K562 (cell line): ENCODE results near the gene PCDHGA4. TPM values are rescaled to one million over a fixed set of nuclear protein-coding genes. Genes with fewer than 3 reads are reported as not detected.
A peak's percentile ranks its signal among the peaks of the same experiment; 100 is the strongest.

Experiments
- ATAC-seq: fragments of 200-7000 bp; cut with Tn5 transposase; 3 replicates; pipeline ENCODE4 v1.9.1; 2020; ENCODE audit warnings: moderate library complexity
- BruUV-seq: library from RNA; stranded (reverse); fragments of 400-500 nt; replicated peaks from 2 replicates; lab custom pipeline; 2021; lab: Mats Ljungman, UMichigan
- CTCF ChIA-PET: fragments of 300-600 bp; formaldehyde crosslinking; extraction: SDS; loops from one replicate; lab custom pipeline; 2021; ENCODE audit warnings: low intra/inter-chr PET ratio; lab: Yijun Ruan, JAX
- POLR2A ChIA-PET: fragments of 300-600, 350-650 bp; sonication (Branson Sonifier 250); formaldehyde crosslinking; extraction: SDS; loops from one replicate; lab custom pipeline; 2021; ENCODE audit warnings: antibody characterized with exemption, inconsistent platforms; lab: Yijun Ruan, JAX
- DNase-seq, 4 experiments: peaks; one replicate each; pipeline versions ENCODE4 v3.0.0 to v3.0.0-alpha.2; 2011 to 2018; ENCODE audit warnings: low spot score in 3 of 4, mixed read lengths in 3 of 4; ENCODE audit errors: extremely low read depth in 1 of 4
- FAIRE-seq: peaks from 2 replicates; lab custom pipeline; 2011; peaks lifted over from hg19 to GRCh38; lab: Jason Lieb, UNC
- H2AFZ ChIP-seq: 2 replicates; pipeline ENCODE4 v1.6.0; 2011; ENCODE audit warnings: low read depth, low read length, control low read depth, inconsistent platforms
- H3K27ac ChIP-seq: fragments of 200-600 bp; 3 replicates; pipeline ENCODE4 v1.8.0; 2011; ENCODE audit warnings: low read depth, mild to moderate bottlenecking, control low read depth, inconsistent platforms, low read length, moderate library complexity, mixed read lengths; ENCODE audit errors: extremely low read depth
- H3K27me3 ChIP-seq, 2 experiments: fragments of 300-600 bp in 1 of 2; 2 replicates in 1 of 2; 3 replicates in 1 of 2; pipeline versions ENCODE4 v1.6.0 to v1.8.0; 2011; ENCODE audit warnings: inconsistent platforms in 2 of 2, low read length in 2 of 2, mild to moderate bottlenecking in 1 of 2, mixed read lengths in 1 of 2, moderate library complexity in 1 of 2; ENCODE audit not compliant: control insufficient read depth in 2 of 2, insufficient read depth in 2 of 2
- H3K36me3 ChIP-seq: fragments of 300-600 bp; 3 replicates; pipeline ENCODE4 v1.8.0; 2011; ENCODE audit warnings: mild to moderate bottlenecking, low read length, inconsistent platforms; ENCODE audit not compliant: control insufficient read depth, insufficient read depth
- H3K4me1 ChIP-seq, 2 experiments: fragments of 200-600 bp in 1 of 2; replicated peaks in 1 of 2; 2 replicates in 1 of 2; 3 replicates in 1 of 2; pipeline versions ENCODE4 v1.5.1 to v1.8.0; 2011; ENCODE audit warnings: inconsistent platforms in 2 of 2, low read length in 2 of 2, mild to moderate bottlenecking in 1 of 2, mixed read lengths in 1 of 2, moderate library complexity in 1 of 2; ENCODE audit not compliant: control insufficient read depth in 2 of 2, insufficient read depth in 2 of 2
- H3K4me2 ChIP-seq: 2 replicates; pipeline ENCODE4 v1.6.1; 2011; ENCODE audit warnings: low read length, control low read depth, inconsistent platforms, mixed read lengths; ENCODE audit not compliant: insufficient read depth
- H3K4me3 ChIP-seq: fragments of 200-600 bp; sonication (generic), shearing (Covaris generic); 2 replicates; pipeline ENCODE4 v1.5.1; 2016; ENCODE audit warnings: control low read depth, inconsistent platforms
- H3K79me2 ChIP-seq: fragments of 200-600 bp; 3 replicates; pipeline ENCODE4 v1.8.0; 2011; ENCODE audit warnings: low read length, inconsistent platforms; ENCODE audit not compliant: control insufficient read depth, insufficient read depth
- H3K9ac ChIP-seq, 2 experiments: 2 replicates each; pipeline versions ENCODE4 v1.6.0 to v1.6.1; 2011; ENCODE audit warnings: low read depth in 2 of 2, low read length in 2 of 2, control low read depth in 1 of 2, inconsistent platforms in 1 of 2, mild to moderate bottlenecking in 1 of 2, mixed read lengths in 1 of 2; ENCODE audit not compliant: insufficient read depth in 1 of 2
- H3K9me1 ChIP-seq: one replicate; pipeline ENCODE4 v1.6.0; 2011; ENCODE audit warnings: inconsistent platforms, mild to moderate bottlenecking, low read length, moderate library complexity; ENCODE audit not compliant: control insufficient read depth, insufficient read depth
- H3K9me3 ChIP-seq: replicated peaks from 2 replicates; pipeline ENCODE4 v1.5.1; 2011; ENCODE audit warnings: low read depth, low read length, inconsistent platforms; ENCODE audit not compliant: control insufficient read depth, insufficient read depth
- H4K20me1 ChIP-seq: replicated peaks from 2 replicates; pipeline ENCODE4 v1.6.1; 2011; ENCODE audit warnings: low read length, inconsistent platforms, mixed read lengths; ENCODE audit not compliant: control insufficient read depth, insufficient read depth
- ZNF384 ChIP-seq: IDR thresholded peaks from 2 replicates; pipeline ENCODE4 v1.6.1; 2012; ENCODE audit warnings: low read depth, low read length, improper control_type of control experiment
- WGBS: fragments of 100-300 bp; shearing (Covaris generic); methylation state at CpG from one replicate; pipeline ENCODE4 v1.1.6; 2016; ENCODE audit warnings: low coverage, mixed read lengths; ENCODE audit not compliant: insufficient coverage; ENCODE audit errors: missing lambda C conversion rate; 5-methylcytosine and 5-hydroxymethylcytosine counted together
- in situ Hi-C: fragments of 300-500 bp; cut with MboI; formaldehyde crosslinking; loops from 4 replicates; pipeline ENCODE4 v1.15.0; 2018; ENCODE audit warnings: inconsistent platforms, mixed read lengths
- intact Hi-C: fragments of 100-400 bp; cut with micrococcal nuclease; formaldehyde crosslinking; loops from 2 replicates; pipeline ENCODE4 v1.14.2; 2022
- polyA plus RNA-seq, 8 experiments: library from polyadenylated mRNA; depleted of rRNA in 4 of 8; stranded (reverse) in 5 of 8; unstranded in 3 of 8; fragments of >200 nt; fragmentation: Nextera tagmentation in 2 of 8; fragmentation: Illumina TruSeq in 1 of 8; extraction: Ambion mirVana in 2 of 8; extraction: Trizol in 1 of 8; gene quantifications; 2 replicates each; pipeline versions ENCODE4 v1.2.1 to v1.2.3, GENCODE V29; 2011 to 2014; ENCODE audit warnings: inconsistent platforms in 1 of 8, missing spikeins in 1 of 8
- total RNA-seq, 7 experiments: library from RNA; depleted of rRNA in 6 of 7; stranded (reverse); fragments of >200 nt in 6 of 7; fragmentation: Illumina TruSeq in 2 of 7; extraction: Trizol in 2 of 7; gene quantifications; 2 replicates each; pipeline versions ENCODE4 v1.2.1 to v1.2.3, GENCODE V29; 2011 to 2021; ENCODE audit warnings: low replicate concordance in 1 of 7
- TF ChIP-seq, protein P1 (sequence below), 2 experiments: IDR thresholded peaks; 2 replicates each; pipeline ENCODE4 v1.6.1; 2011; ENCODE audit warnings: borderline replicate concordance in 1 of 2, control low read depth in 1 of 2, low read depth in 1 of 2, low read length in 1 of 2, mild to moderate bottlenecking in 1 of 2, mixed read lengths in 1 of 2, moderate library complexity in 1 of 2; ENCODE audit not compliant: insufficient read depth in 1 of 2, insufficient read length in 1 of 2, poor library complexity in 1 of 2, severe bottlenecking in 1 of 2; ENCODE audit errors: extremely low read depth in 1 of 2
- TF ChIP-seq, protein P2 (sequence below): fragments of 450-650 bp; IDR thresholded peaks from 2 replicates; pipeline ENCODE4 v1.6.1; 2016; ENCODE audit warnings: mild to moderate bottlenecking, moderate library complexity

The PCDHGA4 gene
- total and polyA plus RNA-seq, 9 of the 15 experiments (the other 6 are each of a cell fraction or from before 2014, with no cell fraction given): 0.12 to 0.40 (median 0.36) TPM; not detected in 2

DNA sequence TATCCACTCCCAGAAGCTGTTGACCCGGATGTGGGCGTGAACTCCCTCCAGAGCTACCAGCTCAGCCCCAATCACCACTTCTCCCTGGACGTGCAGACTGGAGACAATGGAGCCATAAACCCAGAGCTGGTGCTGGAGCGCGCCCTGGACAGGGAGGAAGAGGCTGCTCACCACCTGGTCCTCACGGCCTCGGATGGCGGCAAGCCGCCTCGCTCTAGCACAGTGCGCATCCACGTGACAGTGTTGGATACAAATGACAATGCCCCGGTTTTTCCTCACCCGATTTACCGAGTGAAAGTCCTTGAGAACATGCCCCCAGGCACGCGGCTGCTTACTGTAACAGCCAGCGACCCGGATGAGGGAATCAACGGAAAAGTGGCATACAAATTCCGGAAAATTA, 38.4 kb downstream of the PCDHGA4 start:
- BruUV-seq: no TSS peak
- TF ChIP-seq, protein P1, sequence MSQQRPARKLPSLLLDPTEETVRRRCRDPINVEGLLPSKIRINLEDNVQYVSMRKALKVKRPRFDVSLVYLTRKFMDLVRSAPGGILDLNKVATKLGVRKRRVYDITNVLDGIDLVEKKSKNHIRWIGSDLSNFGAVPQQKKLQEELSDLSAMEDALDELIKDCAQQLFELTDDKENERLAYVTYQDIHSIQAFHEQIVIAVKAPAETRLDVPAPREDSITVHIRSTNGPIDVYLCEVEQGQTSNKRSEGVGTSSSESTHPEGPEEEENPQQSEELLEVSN (IDR thresholded peaks at IDR 0.05; ENCODE audit: borderline replicate concordance in 1 of 2, extremely low read depth in 1 of 2, insufficient read depth in 1 of 2, insufficient read length in 1 of 2, low read depth in 1 of 2, low read length in 1 of 2, poor library complexity in 1 of 2, severe bottlenecking in 1 of 2): peak; percentile 22 to 68
- TF ChIP-seq, protein P2, sequence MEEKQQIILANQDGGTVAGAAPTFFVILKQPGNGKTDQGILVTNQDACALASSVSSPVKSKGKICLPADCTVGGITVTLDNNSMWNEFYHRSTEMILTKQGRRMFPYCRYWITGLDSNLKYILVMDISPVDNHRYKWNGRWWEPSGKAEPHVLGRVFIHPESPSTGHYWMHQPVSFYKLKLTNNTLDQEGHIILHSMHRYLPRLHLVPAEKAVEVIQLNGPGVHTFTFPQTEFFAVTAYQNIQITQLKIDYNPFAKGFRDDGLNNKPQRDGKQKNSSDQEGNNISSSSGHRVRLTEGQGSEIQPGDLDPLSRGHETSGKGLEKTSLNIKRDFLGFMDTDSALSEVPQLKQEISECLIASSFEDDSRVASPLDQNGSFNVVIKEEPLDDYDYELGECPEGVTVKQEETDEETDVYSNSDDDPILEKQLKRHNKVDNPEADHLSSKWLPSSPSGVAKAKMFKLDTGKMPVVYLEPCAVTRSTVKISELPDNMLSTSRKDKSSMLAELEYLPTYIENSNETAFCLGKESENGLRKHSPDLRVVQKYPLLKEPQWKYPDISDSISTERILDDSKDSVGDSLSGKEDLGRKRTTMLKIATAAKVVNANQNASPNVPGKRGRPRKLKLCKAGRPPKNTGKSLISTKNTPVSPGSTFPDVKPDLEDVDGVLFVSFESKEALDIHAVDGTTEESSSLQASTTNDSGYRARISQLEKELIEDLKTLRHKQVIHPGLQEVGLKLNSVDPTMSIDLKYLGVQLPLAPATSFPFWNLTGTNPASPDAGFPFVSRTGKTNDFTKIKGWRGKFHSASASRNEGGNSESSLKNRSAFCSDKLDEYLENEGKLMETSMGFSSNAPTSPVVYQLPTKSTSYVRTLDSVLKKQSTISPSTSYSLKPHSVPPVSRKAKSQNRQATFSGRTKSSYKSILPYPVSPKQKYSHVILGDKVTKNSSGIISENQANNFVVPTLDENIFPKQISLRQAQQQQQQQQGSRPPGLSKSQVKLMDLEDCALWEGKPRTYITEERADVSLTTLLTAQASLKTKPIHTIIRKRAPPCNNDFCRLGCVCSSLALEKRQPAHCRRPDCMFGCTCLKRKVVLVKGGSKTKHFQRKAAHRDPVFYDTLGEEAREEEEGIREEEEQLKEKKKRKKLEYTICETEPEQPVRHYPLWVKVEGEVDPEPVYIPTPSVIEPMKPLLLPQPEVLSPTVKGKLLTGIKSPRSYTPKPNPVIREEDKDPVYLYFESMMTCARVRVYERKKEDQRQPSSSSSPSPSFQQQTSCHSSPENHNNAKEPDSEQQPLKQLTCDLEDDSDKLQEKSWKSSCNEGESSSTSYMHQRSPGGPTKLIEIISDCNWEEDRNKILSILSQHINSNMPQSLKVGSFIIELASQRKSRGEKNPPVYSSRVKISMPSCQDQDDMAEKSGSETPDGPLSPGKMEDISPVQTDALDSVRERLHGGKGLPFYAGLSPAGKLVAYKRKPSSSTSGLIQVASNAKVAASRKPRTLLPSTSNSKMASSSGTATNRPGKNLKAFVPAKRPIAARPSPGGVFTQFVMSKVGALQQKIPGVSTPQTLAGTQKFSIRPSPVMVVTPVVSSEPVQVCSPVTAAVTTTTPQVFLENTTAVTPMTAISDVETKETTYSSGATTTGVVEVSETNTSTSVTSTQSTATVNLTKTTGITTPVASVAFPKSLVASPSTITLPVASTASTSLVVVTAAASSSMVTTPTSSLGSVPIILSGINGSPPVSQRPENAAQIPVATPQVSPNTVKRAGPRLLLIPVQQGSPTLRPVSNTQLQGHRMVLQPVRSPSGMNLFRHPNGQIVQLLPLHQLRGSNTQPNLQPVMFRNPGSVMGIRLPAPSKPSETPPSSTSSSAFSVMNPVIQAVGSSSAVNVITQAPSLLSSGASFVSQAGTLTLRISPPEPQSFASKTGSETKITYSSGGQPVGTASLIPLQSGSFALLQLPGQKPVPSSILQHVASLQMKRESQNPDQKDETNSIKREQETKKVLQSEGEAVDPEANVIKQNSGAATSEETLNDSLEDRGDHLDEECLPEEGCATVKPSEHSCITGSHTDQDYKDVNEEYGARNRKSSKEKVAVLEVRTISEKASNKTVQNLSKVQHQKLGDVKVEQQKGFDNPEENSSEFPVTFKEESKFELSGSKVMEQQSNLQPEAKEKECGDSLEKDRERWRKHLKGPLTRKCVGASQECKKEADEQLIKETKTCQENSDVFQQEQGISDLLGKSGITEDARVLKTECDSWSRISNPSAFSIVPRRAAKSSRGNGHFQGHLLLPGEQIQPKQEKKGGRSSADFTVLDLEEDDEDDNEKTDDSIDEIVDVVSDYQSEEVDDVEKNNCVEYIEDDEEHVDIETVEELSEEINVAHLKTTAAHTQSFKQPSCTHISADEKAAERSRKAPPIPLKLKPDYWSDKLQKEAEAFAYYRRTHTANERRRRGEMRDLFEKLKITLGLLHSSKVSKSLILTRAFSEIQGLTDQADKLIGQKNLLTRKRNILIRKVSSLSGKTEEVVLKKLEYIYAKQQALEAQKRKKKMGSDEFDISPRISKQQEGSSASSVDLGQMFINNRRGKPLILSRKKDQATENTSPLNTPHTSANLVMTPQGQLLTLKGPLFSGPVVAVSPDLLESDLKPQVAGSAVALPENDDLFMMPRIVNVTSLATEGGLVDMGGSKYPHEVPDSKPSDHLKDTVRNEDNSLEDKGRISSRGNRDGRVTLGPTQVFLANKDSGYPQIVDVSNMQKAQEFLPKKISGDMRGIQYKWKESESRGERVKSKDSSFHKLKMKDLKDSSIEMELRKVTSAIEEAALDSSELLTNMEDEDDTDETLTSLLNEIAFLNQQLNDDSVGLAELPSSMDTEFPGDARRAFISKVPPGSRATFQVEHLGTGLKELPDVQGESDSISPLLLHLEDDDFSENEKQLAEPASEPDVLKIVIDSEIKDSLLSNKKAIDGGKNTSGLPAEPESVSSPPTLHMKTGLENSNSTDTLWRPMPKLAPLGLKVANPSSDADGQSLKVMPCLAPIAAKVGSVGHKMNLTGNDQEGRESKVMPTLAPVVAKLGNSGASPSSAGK: peak; percentile 18; the same call in 1 of the 2 replicates
- TF ChIP-seq ZNF384: no peak
- ChIA-PET POLR2A (no interaction called here), CTCF (no interaction called here)
- no peaks in the 10 kb centered on the region for H3K36me3 ChIP-seq
- in situ Hi-C loops (no loop called here), intact Hi-C loops (no loop called here)
- H3K4me3 ChIP-seq: no peak overlapping the region
- H3K9me3 ChIP-seq: no peaks in the 10 kb centered on the region
- H3K79me2 ChIP-seq: no peaks in the 10 kb centered on the region
- H3K27me3 ChIP-seq: peaks cover 0 to 29% of the 10 kb centered on the region in 2 experiments; a peak in 3 of 5 replicates
- 18% methylated on average over 21 of the region's 21 CpGs for WGBS
- H3K4me2 ChIP-seq: no peak overlapping the region; the same call in 1 of the 2 replicates
- H3K27ac ChIP-seq: no peak overlapping the region
- no peaks in the 10 kb centered on the region for H4K20me1 ChIP-seq
- H3K9me1 ChIP-seq: no peaks in the 10 kb centered on the region
- H3K4me1 ChIP-seq: peaks cover 0 to 13% of the 10 kb centered on the region in 2 experiments; a peak in 1 of 5 replicates
- FAIRE-seq (no peak), DNase-seq (no peak), ATAC-seq (no peak)
- no peak overlapping the region for H3K9ac ChIP-seq
- H2AFZ ChIP-seq: no peak overlapping the region
